ENCODE data around the gene AP2A2. TPM values are rescaled to one million over a fixed set of nuclear protein-coding genes. Genes with fewer than 3 reads are reported as not detected.

The AP2A2 gene
- polyA plus RNA-seq, 3 donors = 5.7 to 61.0 (median 8.2) TPM

- H3K4me1 Mint-ChIP-seq = no peaks in the 10 kb centered on the region
Observed at GRCh38 chr11:961921-962320, 36.3 kb downstream of the AP2A2 start.

GRCh38 chr11:962688-963087, 37.0 kb downstream of the AP2A2 start:
- H4K20me1 ChIP-seq (ENCODE audit: insufficient read depth, low read length) = peaks cover 41% of the 10 kb centered on the region
- Mint-ChIP-seq H3K9me3 (peaks cover 0 to 5% (median 0%) of the 10 kb centered on the region in 7 donors), H3K27me3 (ENCODE audit: low read depth in 3 of 3) (peaks cover 0 to 1% (median 0%) of the 10 kb centered on the region in 3 donors), H3K27ac (no peak overlapping the region), H3K4me1 (peaks cover under 1% of the 10 kb centered on the region), H3K4me3 (no peak overlapping the region), H3K36me3 (peaks cover 52 to 71% of the 10 kb centered on the region in 2 donors)
- TF ChIP-seq CTCF (IDR thresholded peaks at IDR 0.05) = no peak
- H3K4me1 ChIP-seq (ENCODE audit: control insufficient read depth in 1 of 2, insufficient read depth in 2 of 2, low read length in 2 of 2) = no peaks in the 10 kb centered on the region
- H3K27ac ChIP-seq (ENCODE audit: low read depth in 1 of 2, low read length in 2 of 2) = no peak overlapping the region
- peaks cover 25 to 66% of the 10 kb centered on the region in 2 donors for H3K36me3 ChIP-seq (replicated peaks in 1 of 2; ENCODE audit: control insufficient read depth in 1 of 2, insufficient read depth in 2 of 2, low read length in 2 of 2)
- intact Hi-C loops (cut with micrococcal nuclease) = no loop called here
- H3K4me3 ChIP-seq (replicated peaks in 1 of 3; ENCODE audit: low read depth in 2 of 3, low read length in 3 of 3) = no peak overlapping the region
- no peak overlapping the region for H3K4me2 ChIP-seq (replicated peaks; ENCODE audit: extremely low read depth, low read length, poor library complexity, severe bottlenecking)
- H3K79me2 ChIP-seq (ENCODE audit: insufficient read depth, low read length) = peaks cover 5% of the 10 kb centered on the region
- peaks cover 0 to 4% of the 10 kb centered on the region in 2 donors for H3K9me3 ChIP-seq (replicated peaks in 1 of 2; ENCODE audit: control insufficient read depth in 1 of 2, insufficient read depth in 1 of 2, low read length in 2 of 2)
- DNase-seq = no peak
- H3K27me3 ChIP-seq (ENCODE audit: control insufficient read depth in 2 of 2, insufficient read depth in 2 of 2, low read length in 2 of 2) = no peaks in the 10 kb centered on the region
- no peak overlapping the region for H3K9ac ChIP-seq (ENCODE audit: insufficient read depth, low read length, poor library complexity, severe bottlenecking)
- WGBS (ENCODE audit: insufficient coverage) = no CpG with 5 or more reads among the region's 5 CpGs
- no peak overlapping the region for H2AFZ ChIP-seq (ENCODE audit: insufficient read depth, low read depth, low read length, poor library complexity, severe bottlenecking)

More at GRCh38 chr11:961921-962320, 36.3 kb downstream of the AP2A2 start:
- no peaks in the 10 kb centered on the region for H3K4me1 ChIP-seq (ENCODE audit: control insufficient read depth in 1 of 2, insufficient read depth in 2 of 2, low read length in 2 of 2)
- H3K27me3 ChIP-seq (ENCODE audit: control insufficient read depth in 2 of 2, insufficient read depth in 2 of 2, low read length in 2 of 2) = no peaks in the 10 kb centered on the region
- intact Hi-C loops (cut with micrococcal nuclease) = no loop called here
- peaks cover 25 to 74% of the 10 kb centered on the region in 2 donors for H3K36me3 ChIP-seq (replicated peaks in 1 of 2; ENCODE audit: control insufficient read depth in 1 of 2, insufficient read depth in 2 of 2, low read length in 2 of 2)
- peaks cover 11% of the 10 kb centered on the region for H3K79me2 ChIP-seq (ENCODE audit: insufficient read depth, low read length)
- Mint-ChIP-seq H3K4me3 (peak overlapping the region in 1 of 2 donors; percentile 20), H3K27me3 (ENCODE audit: low read depth in 3 of 3) (no peaks in the 10 kb centered on the region), H3K36me3 (peaks cover 58 to 75% of the 10 kb centered on the region in 2 donors), H3K9me3 (peaks cover 0 to 5% (median 0%) of the 10 kb centered on the region in 7 donors), H3K27ac (peak overlapping the region in 1 of 7 donors; percentile 37)
- H4K20me1 ChIP-seq (ENCODE audit: insufficient read depth, low read length) = peaks cover 47% of the 10 kb centered on the region
- peaks cover 0 to 4% of the 10 kb centered on the region in 2 donors for H3K9me3 ChIP-seq (replicated peaks in 1 of 2; ENCODE audit: control insufficient read depth in 1 of 2, insufficient read depth in 1 of 2, low read length in 2 of 2)
- no peak overlapping the region for H3K4me3 ChIP-seq (replicated peaks in 1 of 3; ENCODE audit: low read depth in 2 of 3, low read length in 3 of 3)
- no peak overlapping the region for H3K4me2 ChIP-seq (replicated peaks; ENCODE audit: extremely low read depth, low read length, poor library complexity, severe bottlenecking)
- no peak for DNase-seq
- no peak overlapping the region for H2AFZ ChIP-seq (ENCODE audit: insufficient read depth, low read depth, low read length, poor library complexity, severe bottlenecking)
- no peak for TF ChIP-seq CTCF (IDR thresholded peaks at IDR 0.05)
- no peak overlapping the region for H3K9ac ChIP-seq (ENCODE audit: insufficient read depth, low read length, poor library complexity, severe bottlenecking)
- WGBS (ENCODE audit: insufficient coverage) = 95% methylated on average over 7 of the region's 12 CpGs
- no peak overlapping the region for H3K27ac ChIP-seq (ENCODE audit: low read depth in 1 of 2, low read length in 2 of 2)

Measured in CD14-positive monocyte (primary cell).